H9 (cell line): ENCODE data around the gene YAE1. TPM values are rescaled to one million over a fixed set of nuclear protein-coding genes. Genes with fewer than 3 reads are reported as not detected.

ENCODE experiments used
- DNase-seq: peaks from one replicate; pipeline ENCODE4 v3.0.0-alpha.2; 2017
- H2AFZ ChIP-seq: one replicate; pipeline ENCODE4 v1.6.1; 2013; ENCODE audit warnings: mild to moderate bottlenecking, low read length, control low read depth, moderate library complexity
- H2AK5ac ChIP-seq: 2 replicates; pipeline ENCODE4 v1.6.1; 2013; ENCODE audit warnings: low read length, control low read depth, mixed read lengths; ENCODE audit not compliant: insufficient read length
- H2BK120ac ChIP-seq: one replicate; pipeline ENCODE4 v1.6.1; 2013; ENCODE audit warnings: low read depth, mild to moderate bottlenecking, low read length, control low read depth, inconsistent platforms; ENCODE audit not compliant: poor library complexity, severe bottlenecking
- H2BK12ac ChIP-seq: 2 replicates; pipeline ENCODE4 v1.6.1; 2013; ENCODE audit warnings: low read length, control low read depth, mixed read lengths, low read depth; ENCODE audit not compliant: insufficient read length
- H2BK15ac ChIP-seq: 2 replicates; pipeline ENCODE4 v1.6.1; 2013; ENCODE audit warnings: low read depth, low read length, control low read depth
- H2BK20ac ChIP-seq: one replicate; pipeline ENCODE4 v1.6.1; 2013; ENCODE audit warnings: low read depth, mild to moderate bottlenecking, low read length, control low read depth, inconsistent platforms; ENCODE audit not compliant: poor library complexity, severe bottlenecking
- H2BK5ac ChIP-seq: 2 replicates; pipeline ENCODE4 v1.6.1; 2013; ENCODE audit warnings: low read length, control low read depth, mixed read lengths; ENCODE audit not compliant: insufficient read length
- H3K14ac ChIP-seq: 2 replicates; pipeline ENCODE4 v1.6.1; 2013; ENCODE audit warnings: low read length, control low read depth; ENCODE audit not compliant: insufficient read depth
- H3K18ac ChIP-seq: 2 replicates; pipeline ENCODE4 v1.6.1; 2013; ENCODE audit warnings: low read depth, mild to moderate bottlenecking, mixed read lengths, low read length, control low read depth; ENCODE audit not compliant: insufficient read length
- H3K23ac ChIP-seq: 2 replicates; pipeline ENCODE4 v1.6.1; 2013; ENCODE audit warnings: low read length, control low read depth, mixed read lengths, low read depth; ENCODE audit not compliant: insufficient read length
- H3K23me2 ChIP-seq: 2 replicates; pipeline ENCODE4 v1.6.1; 2013; ENCODE audit warnings: low read depth, mild to moderate bottlenecking, mixed read lengths, low read length, control low read depth; ENCODE audit not compliant: insufficient read length, poor library complexity, severe bottlenecking
- H3K27ac ChIP-seq: 2 replicates; pipeline ENCODE4 v1.5.1; 2013; ENCODE audit warnings: low read length, control low read depth, mixed read lengths, low read depth; ENCODE audit not compliant: insufficient read length
- H3K27me3 ChIP-seq: 2 replicates; pipeline ENCODE4 v1.6.1; 2013; ENCODE audit warnings: low read length, control low read depth, inconsistent platforms; ENCODE audit not compliant: insufficient read depth
- H3K4ac ChIP-seq: 2 replicates; pipeline ENCODE4 v1.6.1; 2013; ENCODE audit warnings: low read depth, mild to moderate bottlenecking, control low read depth, inconsistent platforms, low read length, moderate library complexity
- H3K4me1 ChIP-seq: 2 replicates; pipeline ENCODE4 v1.6.1; 2013; ENCODE audit warnings: low read length, control low read depth, inconsistent platforms; ENCODE audit not compliant: insufficient read depth
- H3K4me2 ChIP-seq: 2 replicates; pipeline ENCODE4 v1.6.1; 2013; ENCODE audit warnings: low read length, control low read depth, mixed read lengths; ENCODE audit not compliant: insufficient read length, insufficient read depth
- H3K56ac ChIP-seq: 2 replicates; pipeline ENCODE4 v1.6.1; 2013; ENCODE audit warnings: low read depth, mild to moderate bottlenecking, mixed read lengths, low read length, control low read depth; ENCODE audit not compliant: insufficient read length
- H3K79me1 ChIP-seq: 2 replicates; pipeline ENCODE4 v1.6.1; 2013; ENCODE audit warnings: low read depth, mild to moderate bottlenecking, moderate library complexity, low read length, control low read depth, inconsistent platforms; ENCODE audit not compliant: insufficient read depth, poor library complexity, severe bottlenecking
- H3K79me2 ChIP-seq: 2 replicates; pipeline ENCODE4 v1.6.1; 2013; ENCODE audit warnings: low read length, control low read depth, inconsistent platforms; ENCODE audit not compliant: insufficient read depth
- H3K9ac ChIP-seq: 2 replicates; pipeline ENCODE4 v1.6.1; 2013; ENCODE audit warnings: low read length, control low read depth, mixed read lengths; ENCODE audit not compliant: insufficient read length; ENCODE audit errors: extremely low read depth
- H3K9me3 ChIP-seq: one replicate; pipeline ENCODE4 v1.6.1; 2013; ENCODE audit warnings: low read depth, low read length, inconsistent platforms; ENCODE audit not compliant: control insufficient read depth
- H3T11ph ChIP-seq: one replicate; pipeline ENCODE4 v1.6.1; 2013; ENCODE audit warnings: mild to moderate bottlenecking, low read length, control low read depth, inconsistent platforms
- H4K20me1 ChIP-seq: one replicate; pipeline ENCODE4 v1.6.1; 2013; ENCODE audit not compliant: control insufficient read depth, insufficient read length, insufficient read depth
- H4K5ac ChIP-seq: 2 replicates; pipeline ENCODE4 v1.6.1; 2013; ENCODE audit warnings: low read depth, mild to moderate bottlenecking, mixed read lengths, low read length, control low read depth; ENCODE audit not compliant: insufficient read length
- H4K8ac ChIP-seq: replicated peaks from 2 replicates; pipeline ENCODE4 v1.6.1; 2013; ENCODE audit warnings: low read length, control low read depth, mixed read lengths, low read depth; ENCODE audit not compliant: insufficient read length
- H4K91ac ChIP-seq: 2 replicates; pipeline ENCODE4 v1.6.1; 2013; ENCODE audit warnings: low read depth, mild to moderate bottlenecking, moderate library complexity, mixed read lengths, low read length, control low read depth; ENCODE audit not compliant: insufficient read length
- H3K27ac Mint-ChIP-seq, 3 experiments: 2 replicates in 2 of 3; 3 replicates in 1 of 3; pipeline ENCODE4 v1.8.0; 2020 to 2021; ENCODE audit warnings: mixed read lengths in 3 of 3, mild to moderate bottlenecking in 1 of 3, moderate library complexity in 1 of 3
- H3K27me3 Mint-ChIP-seq: 2 replicates; pipeline ENCODE4 v1.8.0; 2021; ENCODE audit warnings: low read depth, mild to moderate bottlenecking, moderate library complexity, mixed read lengths
- H3K36me3 Mint-ChIP-seq, 3 experiments: 2 replicates in 2 of 3; 3 replicates in 1 of 3; pipeline ENCODE4 v1.8.0; 2020 to 2021; ENCODE audit warnings: low read depth in 3 of 3, mixed read lengths in 3 of 3; ENCODE audit not compliant: insufficient read depth in 1 of 3
- H3K4me1 Mint-ChIP-seq, 2 experiments: 2 replicates each; pipeline ENCODE4 v1.8.0; 2020; ENCODE audit warnings: mixed read lengths in 2 of 2
- H3K4me3 Mint-ChIP-seq, 2 experiments: 2 replicates in 1 of 2; 3 replicates in 1 of 2; pipeline ENCODE4 v1.8.0; 2020 to 2021; ENCODE audit warnings: mild to moderate bottlenecking in 2 of 2, mixed read lengths in 2 of 2, moderate library complexity in 1 of 2
- H3K9me3 Mint-ChIP-seq, 2 experiments: 2 replicates in 1 of 2; 3 replicates in 1 of 2; pipeline ENCODE4 v1.8.0; 2020; ENCODE audit warnings: mild to moderate bottlenecking in 2 of 2, mixed read lengths in 2 of 2, moderate library complexity in 1 of 2
- CTCF ChIP-seq: fragments of 200-600 bp; sonication (generic); conservative IDR thresholded peaks from 3 replicates; pipeline ENCODE4 v1.8.0; 2021; ENCODE audit warnings: antibody characterized with exemption, mild to moderate bottlenecking
- WGBS: extraction: QIAGEN DNeasy Blood & Tissue Kit; methylation state at CpG from one replicate; pipeline ENCODE4 v1.1.7; 2013; ENCODE audit warnings: missing lambda C conversion rate, low lambda C conversion rate, mixed read lengths; ENCODE audit not compliant: insufficient read length; ENCODE audit errors: extremely low coverage; 5-methylcytosine and 5-hydroxymethylcytosine counted together
- total RNA-seq: library from RNA; stranded (reverse); gene quantifications from 2 replicates; pipeline ENCODE4 v1.2.1, GENCODE V29; 2021

YAE1 gene
- total RNA-seq, 1 experiment from 2014 or later = 28.8 TPM

DNA sequence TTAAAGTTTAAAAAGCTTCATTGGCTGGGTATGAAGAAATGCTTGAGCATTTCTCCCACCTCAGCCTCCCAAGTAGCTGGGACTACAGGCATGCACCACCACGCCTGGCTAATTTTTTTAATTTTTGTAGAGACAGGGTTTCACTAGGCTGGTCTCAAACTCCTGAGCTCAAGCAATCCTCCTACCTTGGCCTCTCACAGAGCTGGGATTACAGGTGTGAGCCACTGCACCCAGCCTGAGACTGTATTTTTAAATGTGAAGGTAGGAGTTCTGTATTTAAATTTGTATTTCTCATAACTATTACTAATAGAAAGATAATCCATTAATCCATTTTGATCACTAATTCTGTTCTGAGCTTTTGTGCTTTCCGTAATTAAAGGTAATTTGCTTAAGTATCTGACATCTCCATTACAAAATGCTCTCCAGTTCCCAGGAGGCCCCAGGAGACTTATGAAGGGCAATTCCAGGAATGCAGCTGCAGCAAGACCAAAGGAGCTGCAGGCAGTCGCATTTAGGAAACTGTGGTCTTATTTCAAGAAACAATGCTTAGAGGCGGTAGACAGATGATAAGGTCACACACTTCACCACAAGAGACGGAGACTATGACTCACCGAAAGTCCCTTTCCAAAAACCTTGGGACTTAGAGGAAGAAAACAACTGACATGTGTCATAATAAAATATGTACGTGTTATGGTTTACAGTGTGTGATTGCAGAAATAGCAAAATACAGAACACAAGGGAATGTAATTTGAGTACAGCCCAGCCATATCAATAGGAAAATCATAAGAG lies 23.3 kb downstream of the YAE1 start:
- Histone ChIP-seq H2AFZ (no peak overlapping the region), H3K9me3 (no peaks in the 10 kb centered on the region), H3K4me1 (no peaks in the 10 kb centered on the region), H3T11ph (no peak overlapping the region), H4K20me1 (no peaks in the 10 kb centered on the region), H4K8ac (no peak overlapping the region), H3K23me2 (no peaks in the 10 kb centered on the region), H3K79me2 (no peaks in the 10 kb centered on the region), H3K18ac (no peak overlapping the region), H3K27ac (no peak overlapping the region), H2BK20ac (no peak overlapping the region), H4K91ac (no peak overlapping the region), H3K4me2 (peak overlapping the region; percentile 22), H3K27me3 (no peaks in the 10 kb centered on the region), H2BK12ac (no peak overlapping the region), H2AK5ac (no peak overlapping the region), H2BK5ac (no peak overlapping the region), H3K14ac (no peak overlapping the region), H4K5ac (no peak overlapping the region), H3K9ac (no peak overlapping the region), H3K56ac (no peak overlapping the region), H3K23ac (no peak overlapping the region), H3K4ac (no peak overlapping the region), H2BK120ac (no peak overlapping the region), H3K79me1 (no peaks in the 10 kb centered on the region), H2BK15ac (no peak overlapping the region)
- H3K27ac Mint-ChIP-seq = peak overlapping the region in 2 of 3 experiments; percentile 85 to 93; a peak in 4 of 7 replicates
- no CpG with 5 or more reads among the region's 7 CpGs for WGBS
- H3K4me3 Mint-ChIP-seq = no peak overlapping the region
- peaks cover 0 to 3% of the 10 kb centered on the region in 2 experiments; a peak in 1 of 5 replicates for H3K9me3 Mint-ChIP-seq
- peaks cover 0 to 4% (median 0%) of the 10 kb centered on the region in 3 experiments; a peak in 2 of 7 replicates for H3K36me3 Mint-ChIP-seq
- H3K27me3 Mint-ChIP-seq = no peaks in the 10 kb centered on the region
- no peak for TF ChIP-seq CTCF
- peaks cover 5 to 12% of the 10 kb centered on the region in 2 experiments for H3K4me1 Mint-ChIP-seq
- peak; percentile 70 for DNase-seq
